Stimulated activated CD4-positive, alpha-beta T cell treated with anti-CD3 and anti-CD28 coated beads, Interleukin-12 subunit alpha, Interleukin-12 subunit beta, amount 100 ng/mL, for 48 hours (primary cell): ENCODE measurements around the gene PBX1.
"Not testable (repeated sequence)": the region's sequence is repeated elsewhere in the genome, so short reads cannot be mapped to it uniquely, and the experiment has no call there.

Experiments
- DNase-seq, 3 donors: peaks; one replicate each; pipeline ENCODE4 v3.0.0-alpha.2; 2020; ENCODE audit warnings: low read depth in 2 of 3, low spot score in 1 of 3

The PBX1 gene

GRCh38 chr1:164589408-164589807 lies 30.4 kb downstream of the PBX1 start:
- no peak for DNase-seq

GRCh38 chr1:164589961-164590507 lies 31.1 kb downstream of the PBX1 start:
- no peak for DNase-seq

- DNase-seq, result no peak
Observed at GRCh38 chr1:164590592-164590991, 31.6 kb downstream of the PBX1 start.

- no peak for DNase-seq
Observed at GRCh38 chr1:164591858-164592257, 32.9 kb downstream of the PBX1 start.

- no peak for DNase-seq
Observed at GRCh38 chr1:164592634-164593033, 33.6 kb downstream of the PBX1 start.

GRCh38 chr1:164595212-164595611 lies 36.2 kb downstream of the PBX1 start:
- no peak for DNase-seq

- DNase-seq, result no peak
Observed at GRCh38 chr1:164596172-164596571, 37.2 kb downstream of the PBX1 start.

GRCh38 chr1:164598719-164599118 lies 39.7 kb downstream of the PBX1 start:
- DNase-seq, result no peak

GRCh38 chr1:164599272-164599671 lies 40.3 kb downstream of the PBX1 start:
- DNase-seq, result no peak

GRCh38 chr1:164601399-164602100 lies 42.6 kb downstream of the PBX1 start:
- DNase-seq, result no peak

- no peak for DNase-seq
Observed at GRCh38 chr1:164602101-164602422, 43.1 kb downstream of the PBX1 start.

GRCh38 chr1:164602480-164603093 lies 43.6 kb downstream of the PBX1 start:
- no peak for DNase-seq

GRCh38 chr1:164603805-164604204 lies 44.8 kb downstream of the PBX1 start:
- DNase-seq, result not testable (repeated sequence)

GRCh38 chr1:164604541-164604940 lies 45.6 kb downstream of the PBX1 start:
- no peak for DNase-seq

- DNase-seq, result no peak
Observed at GRCh38 chr1:164605254-164606091, 46.5 kb downstream of the PBX1 start.

GRCh38 chr1:164607351-164607750 lies 48.4 kb downstream of the PBX1 start:
- no peak for DNase-seq

- no peak for DNase-seq
Observed at GRCh38 chr1:164608651-164609057, 49.7 kb downstream of the PBX1 start.

- no peak for DNase-seq
Observed at GRCh38 chr1:164609089-164609488, 50.1 kb downstream of the PBX1 start.

- no peak for DNase-seq
Observed at GRCh38 chr1:164610538-164611222, 51.7 kb downstream of the PBX1 start.

GRCh38 chr1:164611754-164612642 lies 53.0 kb downstream of the PBX1 start:
- DNase-seq, result no peak
